Measurements from ENCODE around the gene KLK11.
"Not testable (repeated sequence)": the region's sequence is repeated elsewhere in the genome, so short reads cannot be mapped to it uniquely, and the experiment has no call there.

DNA sequence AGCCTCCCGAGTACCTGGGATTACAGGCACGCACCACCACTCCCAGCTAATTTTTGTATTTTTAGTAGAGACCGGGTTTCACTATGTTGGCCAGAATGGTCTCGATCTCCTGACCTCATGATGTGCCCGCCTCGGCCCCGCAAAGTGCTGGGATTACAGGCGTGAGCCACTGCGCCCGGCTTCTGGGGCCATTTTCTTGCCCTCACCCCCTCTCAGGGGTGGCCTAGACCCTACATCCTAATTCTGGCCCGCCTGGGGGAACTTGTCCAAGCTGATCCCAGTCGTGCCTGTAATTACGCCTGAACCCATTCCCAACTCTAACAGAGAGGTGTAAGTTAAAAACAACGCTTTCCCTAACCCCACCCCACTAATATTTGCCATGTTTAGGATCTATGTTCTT, 42.0 kb downstream of the KLK11 start:
- TF ChIP-seq, protein P1, sequence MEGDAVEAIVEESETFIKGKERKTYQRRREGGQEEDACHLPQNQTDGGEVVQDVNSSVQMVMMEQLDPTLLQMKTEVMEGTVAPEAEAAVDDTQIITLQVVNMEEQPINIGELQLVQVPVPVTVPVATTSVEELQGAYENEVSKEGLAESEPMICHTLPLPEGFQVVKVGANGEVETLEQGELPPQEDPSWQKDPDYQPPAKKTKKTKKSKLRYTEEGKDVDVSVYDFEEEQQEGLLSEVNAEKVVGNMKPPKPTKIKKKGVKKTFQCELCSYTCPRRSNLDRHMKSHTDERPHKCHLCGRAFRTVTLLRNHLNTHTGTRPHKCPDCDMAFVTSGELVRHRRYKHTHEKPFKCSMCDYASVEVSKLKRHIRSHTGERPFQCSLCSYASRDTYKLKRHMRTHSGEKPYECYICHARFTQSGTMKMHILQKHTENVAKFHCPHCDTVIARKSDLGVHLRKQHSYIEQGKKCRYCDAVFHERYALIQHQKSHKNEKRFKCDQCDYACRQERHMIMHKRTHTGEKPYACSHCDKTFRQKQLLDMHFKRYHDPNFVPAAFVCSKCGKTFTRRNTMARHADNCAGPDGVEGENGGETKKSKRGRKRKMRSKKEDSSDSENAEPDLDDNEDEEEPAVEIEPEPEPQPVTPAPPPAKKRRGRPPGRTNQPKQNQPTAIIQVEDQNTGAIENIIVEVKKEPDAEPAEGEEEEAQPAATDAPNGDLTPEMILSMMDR (IDR thresholded peaks at IDR 0.05), result not testable (repeated sequence)
- not testable (repeated sequence) for TF ChIP-seq POLR2AphosphoS5 (IDR thresholded peaks at IDR 0.05; ENCODE audit: insufficient read depth in 1 of 2, low read depth in 1 of 2); POLR2A (IDR thresholded peaks at IDR 0.05)
